Lung microvascular endothelial cell (primary cell): Measurements from ENCODE around the gene SCG5. TPM values are rescaled to one million over a fixed set of nuclear protein-coding genes. Genes with fewer than 3 reads are reported as not detected.

Source experiments
- DNase-seq, 2 donors: peaks; one replicate each; pipeline versions ENCODE4 v3.0.0 to v3.0.0-alpha.2; 2010; ENCODE audit warnings: low read depth in 2 of 2
- total RNA-seq: library from RNA; depleted of rRNA; stranded (reverse); fragments of >200 nt; gene quantifications from 2 replicates; pipeline ENCODE4 v1.2.1, GENCODE V29; 2014

SCG5 gene
- total RNA-seq, 1 donor from 2014 or later: 0.20 TPM

DNA sequence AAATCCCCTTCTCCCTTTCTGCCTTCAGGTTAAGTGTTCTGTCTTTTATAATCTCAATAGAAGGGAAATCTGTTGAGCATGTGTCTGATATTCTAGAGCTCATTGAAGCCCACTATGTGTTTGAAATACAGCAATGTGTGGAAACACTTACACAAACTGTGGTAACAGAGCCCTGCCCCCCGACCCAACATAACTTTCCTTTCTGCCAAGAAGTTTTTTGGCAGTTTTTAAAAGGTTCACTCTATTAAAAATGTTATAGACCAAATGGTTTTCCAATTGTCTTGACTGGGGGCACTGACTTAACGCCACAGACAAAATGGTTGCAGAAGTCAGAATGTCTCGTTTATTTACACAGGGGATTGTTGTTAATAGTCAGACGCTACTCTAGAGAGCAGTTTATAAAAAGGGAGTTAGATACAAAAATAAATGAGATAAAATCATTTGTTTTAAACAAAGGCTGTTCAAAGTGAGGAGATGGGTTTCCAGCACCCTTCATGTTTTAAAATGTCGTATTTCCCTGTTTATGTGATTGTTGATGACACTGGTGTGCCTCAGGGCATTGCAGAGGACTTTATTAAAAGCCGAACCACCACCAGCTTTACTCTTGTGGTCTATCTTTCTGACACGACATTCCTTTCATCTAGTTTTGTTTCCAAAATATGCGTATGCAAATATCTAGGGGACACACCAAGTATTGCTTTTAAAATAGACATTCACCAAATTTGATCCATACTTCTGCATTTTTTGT, 49.6 kb downstream of the SCG5 start:
- DNase-seq: no peak

DNA sequence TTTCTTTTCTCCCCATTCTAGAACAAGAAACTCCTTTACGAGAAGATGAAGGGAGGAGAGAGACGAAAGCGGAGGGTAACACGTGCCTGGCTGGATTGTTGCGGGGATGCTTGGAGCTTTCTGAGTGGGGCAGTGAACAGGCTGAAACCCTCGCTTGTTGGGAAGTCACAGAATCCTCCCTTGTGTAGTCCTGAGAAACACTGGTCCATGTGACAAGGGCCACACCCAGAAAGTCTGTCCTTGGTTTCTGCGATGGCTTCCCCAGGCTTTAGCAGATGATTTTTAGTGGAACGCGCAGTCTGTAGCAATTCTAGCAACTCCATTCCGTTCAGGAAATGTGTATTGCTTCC, 50.2 kb downstream of the SCG5 start:
- no peak for DNase-seq

DNA sequence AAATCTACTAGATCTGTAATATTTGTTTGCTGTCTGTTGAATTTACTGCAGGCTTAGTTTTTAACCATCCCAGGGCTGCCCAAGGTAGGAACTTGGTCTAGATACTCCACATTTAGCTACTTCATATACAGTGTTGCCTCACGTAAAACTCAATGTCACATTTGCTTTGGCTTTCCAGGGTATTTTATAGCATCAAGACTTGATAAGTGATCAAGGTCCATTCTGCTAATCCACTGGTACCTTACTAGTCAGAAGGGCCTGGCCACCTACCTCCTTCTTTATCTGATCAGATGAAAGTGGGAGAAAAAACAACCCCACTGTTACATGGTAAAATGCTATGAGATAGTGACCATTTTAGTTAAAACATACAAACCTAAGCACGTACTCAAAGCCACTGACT, 50.8 kb downstream of the SCG5 start:
- DNase-seq: no peak

DNA sequence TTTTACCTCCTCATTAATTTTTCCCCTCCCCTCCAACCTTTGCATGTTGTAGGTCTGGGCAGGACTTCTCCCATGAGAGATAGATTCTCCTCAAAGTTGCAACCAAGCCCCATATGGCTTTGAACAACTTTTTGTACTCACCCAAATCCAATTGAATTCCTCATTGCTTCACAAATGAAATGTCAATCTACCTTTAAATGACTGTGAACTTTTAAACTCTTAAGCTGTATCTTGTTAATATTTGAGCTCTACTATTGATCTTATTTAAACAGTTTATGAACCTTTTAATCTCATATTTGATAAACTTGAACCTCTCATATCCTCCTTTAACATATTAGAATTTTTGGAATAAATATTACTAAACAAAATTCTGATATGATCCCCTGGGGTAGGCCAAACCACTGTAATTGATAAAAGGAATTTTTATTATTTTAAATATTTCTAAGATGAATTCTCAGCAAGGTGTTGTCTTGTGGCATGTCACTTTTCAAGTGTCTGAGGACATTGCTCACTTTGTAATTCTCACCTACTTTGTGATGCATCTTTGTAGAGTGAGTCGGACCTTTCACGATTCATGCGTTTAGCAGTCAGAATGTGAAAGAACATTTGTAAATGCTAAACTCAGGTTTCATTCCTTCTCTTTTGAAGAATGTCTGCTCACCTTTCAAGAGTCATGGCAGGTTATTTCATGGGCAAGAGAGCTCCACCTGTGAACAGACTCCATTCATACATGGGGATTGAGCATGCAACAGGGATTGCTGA, 52.9 kb downstream of the SCG5 start:
- no peak for DNase-seq

DNA sequence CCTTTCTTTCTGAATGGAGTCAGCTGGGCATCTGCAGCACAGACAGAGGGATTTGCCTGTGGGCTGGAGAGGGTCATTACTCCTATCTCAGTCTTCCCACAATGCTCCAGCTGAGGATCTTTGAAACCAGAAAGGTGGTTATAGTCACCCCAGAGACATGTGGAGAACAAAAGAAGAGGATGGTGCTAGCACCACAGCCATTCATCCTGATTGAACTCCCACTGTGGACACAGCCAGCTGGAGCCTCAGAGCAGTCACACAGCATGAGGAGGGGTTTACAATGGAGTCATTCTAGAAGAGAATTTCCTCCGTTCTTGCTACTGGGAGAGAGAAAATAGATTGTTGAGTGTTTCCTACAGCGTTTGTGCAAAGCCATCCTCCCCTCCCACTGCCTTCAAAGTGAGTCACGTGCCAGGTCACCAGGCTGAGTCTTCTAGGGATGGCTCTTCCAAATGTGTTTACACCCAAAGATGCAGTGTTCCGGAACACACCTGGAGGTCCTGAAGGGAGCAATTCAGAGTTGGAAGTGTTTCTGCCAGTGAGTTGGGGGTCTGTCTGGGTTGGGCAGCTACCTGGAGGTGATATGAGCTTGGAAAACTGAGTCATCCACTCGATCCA, 57.4 kb downstream of the SCG5 start:
- no peak for DNase-seq

DNA sequence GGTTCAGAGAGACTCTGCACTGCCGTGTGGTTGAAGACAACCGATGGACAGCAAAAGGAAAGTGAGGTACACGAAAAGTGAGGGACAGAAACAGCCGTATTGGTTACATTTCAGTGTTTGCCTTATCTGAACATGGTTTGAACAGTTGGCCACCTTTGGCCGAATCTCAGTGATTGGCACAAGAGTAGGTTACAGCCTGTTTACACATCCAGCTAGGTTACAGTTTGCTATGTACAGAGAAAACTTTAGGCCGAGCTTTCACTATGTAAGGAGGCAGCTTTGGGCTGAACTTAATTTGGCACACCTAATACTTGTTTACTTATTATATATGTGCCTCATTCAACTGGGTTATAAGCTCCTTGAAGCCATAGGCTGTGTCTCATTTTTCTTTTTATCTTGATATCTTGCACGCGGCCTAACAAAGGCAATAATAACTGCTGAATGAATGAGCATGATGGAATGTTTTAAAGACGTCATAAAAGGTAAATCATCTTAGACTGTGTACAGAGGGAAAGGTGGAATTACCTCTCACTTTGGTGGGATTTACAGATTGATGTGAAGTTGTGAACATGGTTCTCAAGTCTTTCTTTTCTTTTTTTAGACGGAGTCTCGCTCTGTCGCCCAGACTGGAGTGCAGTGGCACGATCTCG, 59.1 kb downstream of the SCG5 start:
- DNase-seq: no peak

DNA sequence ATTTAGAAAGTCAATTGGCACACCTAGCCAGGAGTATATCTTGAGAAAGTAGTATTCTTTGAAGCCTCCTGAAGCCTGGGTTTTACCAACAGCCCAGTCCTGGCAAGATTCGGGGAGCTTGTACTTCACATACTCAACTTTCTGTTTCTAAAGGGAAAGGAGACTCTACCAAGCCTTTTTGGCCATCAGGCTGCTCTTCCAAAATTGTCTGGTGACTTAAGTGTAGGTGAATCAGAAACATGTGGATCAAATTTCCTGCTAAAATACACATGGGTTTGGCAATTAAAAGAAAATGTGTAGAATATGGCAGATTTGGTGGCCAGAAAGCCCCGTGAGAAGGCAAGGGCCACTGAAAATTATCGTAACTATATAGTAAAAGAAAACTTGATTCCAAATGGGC, 60.4 kb downstream of the SCG5 start:
- no peak for DNase-seq

DNA sequence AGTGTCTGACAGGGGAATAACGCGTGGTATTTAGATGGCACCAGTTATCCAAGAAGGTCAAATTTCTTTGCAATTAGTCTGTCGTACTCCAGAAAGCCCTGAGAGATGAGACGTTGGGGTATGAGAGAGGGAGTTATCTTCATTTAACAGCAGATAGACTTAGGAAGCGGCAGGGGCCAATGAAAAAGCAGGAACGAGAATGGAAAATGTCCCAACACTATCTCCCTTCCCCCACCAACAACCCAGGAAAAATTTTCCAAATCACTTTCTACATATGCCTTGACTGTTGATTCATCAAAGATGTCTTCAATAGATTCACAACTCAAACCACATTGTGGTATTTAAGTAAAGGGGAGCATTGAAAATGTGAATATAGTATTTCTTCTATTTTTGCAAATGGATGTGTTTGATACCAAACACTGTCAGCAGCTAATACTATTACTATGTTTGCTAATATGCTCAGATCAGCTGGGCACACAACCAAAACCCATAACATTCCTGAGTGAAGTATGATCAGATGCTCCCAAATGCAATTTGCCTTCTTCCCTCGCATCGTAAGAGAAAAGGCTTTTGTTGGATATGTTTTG, 63.0 kb downstream of the SCG5 start:
- no peak for DNase-seq

DNA sequence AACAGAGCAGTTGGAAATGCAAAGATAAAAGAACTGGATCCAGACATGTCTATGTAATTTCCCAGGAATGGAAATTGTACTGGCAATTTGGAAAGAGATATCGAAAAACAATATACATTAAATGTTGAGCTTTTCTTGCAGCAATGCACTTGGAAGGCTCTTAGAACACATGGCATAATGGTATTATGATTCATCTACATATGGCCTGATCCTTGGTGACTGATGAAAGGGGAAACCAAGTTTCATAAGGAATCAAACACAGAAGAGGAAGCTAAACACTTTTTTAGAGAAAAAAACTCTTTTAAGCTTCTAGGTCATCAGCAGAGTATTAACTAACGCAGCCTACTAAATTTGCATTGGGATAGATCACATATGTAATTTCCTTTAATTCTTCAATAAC, 63.9 kb downstream of the SCG5 start:
- DNase-seq: no peak

DNA sequence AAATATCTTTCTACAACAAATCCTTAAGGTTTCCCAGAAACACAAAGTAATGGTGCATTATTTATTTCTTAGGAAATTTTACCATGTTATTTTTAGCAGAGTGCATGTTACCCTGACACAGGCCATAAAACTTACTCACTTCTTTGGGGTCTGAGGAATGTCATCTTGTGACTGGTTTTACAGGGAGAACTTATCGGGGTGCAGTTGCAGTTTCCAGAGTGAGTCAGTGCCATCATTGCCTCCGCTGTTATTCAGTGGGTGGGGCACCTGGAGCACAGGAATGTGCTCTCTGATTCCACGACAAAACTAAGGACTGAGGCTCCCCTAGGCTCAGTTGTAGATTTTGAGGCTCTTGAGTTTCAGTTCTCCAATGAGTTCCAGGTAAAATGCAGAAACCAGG, 65.2 kb downstream of the SCG5 start:
- DNase-seq: no peak

DNA sequence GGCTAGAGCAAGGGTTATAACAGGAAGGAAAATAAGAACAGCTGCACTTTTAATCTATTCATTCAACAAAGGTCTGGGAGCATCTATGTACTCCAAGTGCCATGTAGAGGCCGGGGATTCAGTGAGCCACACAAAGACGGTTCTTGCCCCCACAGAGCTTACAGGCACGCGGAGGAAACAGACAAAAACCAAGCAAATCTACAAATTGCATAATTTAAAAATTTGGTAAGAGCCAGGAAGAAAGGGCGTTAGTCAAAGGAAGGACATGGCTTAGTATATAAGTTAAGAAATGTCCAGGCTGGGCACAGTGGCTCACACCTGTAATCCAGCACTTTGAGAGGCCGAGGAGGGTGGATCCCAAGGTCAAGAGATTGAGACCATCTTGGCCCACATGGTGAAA, 65.9 kb downstream of the SCG5 start:
- DNase-seq: no peak

DNA sequence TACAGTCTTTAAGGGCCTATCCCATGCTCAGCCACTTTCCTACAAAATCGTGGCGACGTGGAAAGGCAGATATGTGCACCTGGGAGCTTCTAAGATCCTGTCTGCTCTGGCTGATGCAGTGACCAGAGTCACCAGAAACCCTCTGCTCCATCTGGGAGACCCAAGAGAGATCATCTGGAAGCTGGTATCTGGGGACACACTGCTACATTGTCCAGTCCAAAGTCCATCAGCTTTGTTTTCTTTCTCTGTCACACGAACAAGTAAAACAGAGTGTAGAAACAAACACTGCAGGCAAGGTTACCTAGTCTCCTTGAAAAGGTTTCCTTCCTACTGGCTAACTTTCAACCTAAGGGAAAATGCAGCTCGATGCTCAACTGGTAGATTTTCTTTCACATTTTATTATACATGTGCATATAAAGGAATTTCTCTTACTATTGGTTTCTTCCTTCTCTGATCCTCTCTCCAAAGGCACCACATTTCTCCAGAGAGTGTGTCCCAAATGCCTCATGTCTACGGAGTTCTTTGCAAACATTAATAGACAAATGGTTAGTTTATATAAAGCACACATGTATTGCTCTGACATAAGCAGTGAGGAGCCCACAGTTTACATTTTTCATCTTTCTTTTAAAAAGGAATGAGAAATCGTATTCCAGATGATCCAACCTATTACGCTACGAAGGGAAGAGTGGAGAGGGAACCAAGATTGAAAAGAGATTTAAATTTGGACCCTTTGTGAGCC, 68.0 kb downstream of the SCG5 start:
- no peak for DNase-seq

DNA sequence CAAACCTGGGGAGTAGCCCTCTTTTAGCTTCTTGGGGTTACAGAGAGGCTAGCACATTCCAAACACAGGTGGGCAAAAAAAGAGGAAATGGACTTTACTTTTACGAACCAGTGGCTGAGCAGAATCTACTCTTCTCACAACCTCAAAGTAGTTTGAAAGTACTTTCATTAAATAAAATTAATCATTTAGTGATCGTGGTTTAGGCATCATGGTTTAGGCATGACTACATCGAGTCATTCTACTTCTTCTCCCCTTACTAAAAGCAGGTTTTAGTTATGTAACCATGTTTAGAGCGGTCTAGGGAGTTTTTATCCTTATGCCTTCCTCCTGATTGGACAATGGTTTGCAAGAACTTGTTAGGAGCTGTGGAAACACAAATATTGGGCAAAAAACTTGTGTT, 73.8 kb downstream of the SCG5 start:
- no peak for DNase-seq

DNA sequence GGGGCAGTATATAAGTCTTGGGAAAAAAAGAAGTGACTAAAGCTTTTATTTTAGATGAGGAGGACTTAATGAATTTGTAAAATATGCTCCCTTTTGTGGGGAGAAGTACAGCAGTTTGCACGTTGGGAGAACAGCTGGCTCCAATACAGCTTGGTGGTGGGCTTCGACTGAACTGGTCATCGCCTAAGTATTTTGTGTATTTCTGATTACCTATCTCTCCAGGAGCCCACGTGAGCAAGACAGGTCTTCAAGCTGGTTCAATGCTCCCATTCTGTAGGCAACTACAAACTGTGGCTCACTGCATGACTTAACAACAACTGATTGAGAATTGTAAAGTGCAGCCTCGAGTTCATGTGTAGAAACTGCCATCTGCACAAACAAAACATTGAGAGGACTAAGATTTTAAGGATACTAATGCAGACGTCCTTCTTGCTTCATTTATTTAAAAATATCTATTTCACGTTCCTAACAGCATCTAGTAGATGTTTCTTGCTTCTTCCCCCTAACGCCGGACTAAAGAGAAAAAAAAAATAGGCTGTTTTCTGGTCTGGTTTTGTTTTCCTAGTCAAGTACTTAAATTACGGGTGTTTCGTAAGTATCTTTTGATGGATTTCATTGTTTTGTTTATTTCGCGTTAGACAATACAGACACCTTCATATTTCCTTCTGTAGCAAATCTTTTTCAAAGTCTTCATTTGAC, 74.9 kb downstream of the SCG5 start:
- DNase-seq: no peak

DNA sequence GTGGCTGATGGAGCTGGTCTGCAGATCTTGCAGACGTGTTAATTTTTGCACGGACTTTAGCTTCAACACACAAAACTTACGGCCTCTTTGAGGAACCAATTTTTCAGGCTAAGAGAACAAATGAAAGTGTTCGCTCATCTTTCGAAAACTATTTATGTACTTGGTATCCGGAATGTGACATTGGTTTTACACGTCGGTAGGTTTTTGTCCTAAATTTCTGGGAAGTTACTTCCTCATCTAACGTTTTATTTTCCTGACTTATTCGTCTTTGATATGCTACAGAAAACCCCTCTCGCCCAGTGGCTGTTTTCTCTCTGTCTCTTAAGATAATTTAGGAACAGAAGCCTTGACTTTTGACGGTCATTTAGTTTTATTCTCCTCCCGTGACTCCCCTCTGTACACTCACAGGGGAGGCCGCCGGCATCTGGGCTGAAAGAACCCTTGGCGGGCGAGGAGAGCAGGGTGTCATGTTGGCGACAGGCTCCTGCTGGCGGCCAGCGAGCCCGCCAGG, 75.5 kb downstream of the SCG5 start:
- peak in 1 of 2 donors; percentile 16 for DNase-seq

DNA sequence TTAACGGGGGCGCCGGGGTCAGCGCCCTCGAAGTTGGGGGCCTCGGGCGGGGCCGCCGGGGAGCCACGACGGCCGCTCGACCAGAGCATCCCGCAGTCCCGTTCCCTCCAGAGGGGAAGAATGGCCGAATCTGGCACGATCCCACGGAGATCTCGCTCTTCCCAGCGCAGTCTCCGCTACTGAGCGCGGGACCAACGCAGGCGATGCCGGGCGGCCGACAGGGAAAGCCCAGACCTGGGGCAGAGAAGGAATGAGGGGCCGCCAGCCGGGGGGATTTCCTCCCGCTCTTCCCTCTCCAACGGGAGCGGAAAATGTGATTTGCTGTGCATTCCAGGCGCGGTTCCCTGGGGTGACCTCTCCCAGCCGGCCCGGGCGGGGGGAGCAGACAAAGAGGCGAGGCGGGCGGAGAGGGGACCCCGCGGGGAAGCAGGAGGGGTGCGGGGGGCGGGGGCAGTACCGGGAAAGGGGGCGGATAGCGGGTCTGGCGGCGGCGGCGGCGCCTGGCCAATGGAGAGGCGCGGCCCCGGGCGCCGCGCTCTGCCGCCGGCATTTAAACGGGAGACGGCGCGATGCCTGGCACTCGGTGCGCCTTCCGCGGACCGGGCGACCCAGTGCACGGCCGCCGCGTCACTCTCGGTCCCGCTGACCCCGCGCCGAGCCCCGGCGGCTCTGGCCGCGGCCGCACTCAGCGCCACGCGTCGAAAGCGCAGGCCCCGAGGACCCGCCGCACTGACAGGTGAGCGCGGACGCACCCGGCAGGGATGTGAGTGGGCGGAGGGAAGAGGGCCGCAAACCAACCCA, 76.1 kb downstream of the SCG5 start, which contains the start of gene GREM1:
Gene GREM1 (plus strand): TSS at position 579 of the 801 bp plus-strand sequence. CDS start 12,687 bp downstream, outside the sequence.
- DNase-seq: peak; percentile 18 to 42

DNA sequence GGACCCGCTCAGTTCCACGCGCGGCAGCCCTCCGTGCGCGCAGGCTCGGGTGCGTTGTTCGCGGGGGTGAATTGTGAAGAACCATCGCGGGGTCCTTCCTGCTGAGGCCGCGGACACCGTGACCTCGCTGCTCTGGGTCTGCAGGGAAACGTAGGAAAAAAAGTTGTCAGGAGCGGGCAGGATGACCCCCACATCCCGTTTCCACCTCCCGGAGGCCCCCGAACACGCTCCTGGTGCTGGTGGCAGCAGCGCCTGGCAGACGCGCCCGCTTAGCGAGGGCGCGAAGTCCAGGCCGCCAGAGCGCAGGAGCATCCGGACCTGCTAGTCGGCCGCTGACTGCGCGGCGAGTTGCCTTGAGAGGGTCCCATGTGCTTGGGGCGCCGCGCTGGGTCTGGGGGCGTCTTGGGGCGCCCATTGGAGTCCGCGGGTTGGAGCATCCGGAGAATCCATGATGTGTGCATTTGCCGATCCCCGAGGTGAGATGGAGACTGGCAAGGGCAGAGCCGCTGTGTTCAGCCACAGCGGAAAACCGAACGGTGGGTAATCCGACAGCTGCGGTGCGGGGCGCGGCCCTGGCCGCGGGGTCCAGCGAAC, 76.8 kb downstream of the SCG5 start:
- peak; percentile 40 to 54 for DNase-seq

DNA sequence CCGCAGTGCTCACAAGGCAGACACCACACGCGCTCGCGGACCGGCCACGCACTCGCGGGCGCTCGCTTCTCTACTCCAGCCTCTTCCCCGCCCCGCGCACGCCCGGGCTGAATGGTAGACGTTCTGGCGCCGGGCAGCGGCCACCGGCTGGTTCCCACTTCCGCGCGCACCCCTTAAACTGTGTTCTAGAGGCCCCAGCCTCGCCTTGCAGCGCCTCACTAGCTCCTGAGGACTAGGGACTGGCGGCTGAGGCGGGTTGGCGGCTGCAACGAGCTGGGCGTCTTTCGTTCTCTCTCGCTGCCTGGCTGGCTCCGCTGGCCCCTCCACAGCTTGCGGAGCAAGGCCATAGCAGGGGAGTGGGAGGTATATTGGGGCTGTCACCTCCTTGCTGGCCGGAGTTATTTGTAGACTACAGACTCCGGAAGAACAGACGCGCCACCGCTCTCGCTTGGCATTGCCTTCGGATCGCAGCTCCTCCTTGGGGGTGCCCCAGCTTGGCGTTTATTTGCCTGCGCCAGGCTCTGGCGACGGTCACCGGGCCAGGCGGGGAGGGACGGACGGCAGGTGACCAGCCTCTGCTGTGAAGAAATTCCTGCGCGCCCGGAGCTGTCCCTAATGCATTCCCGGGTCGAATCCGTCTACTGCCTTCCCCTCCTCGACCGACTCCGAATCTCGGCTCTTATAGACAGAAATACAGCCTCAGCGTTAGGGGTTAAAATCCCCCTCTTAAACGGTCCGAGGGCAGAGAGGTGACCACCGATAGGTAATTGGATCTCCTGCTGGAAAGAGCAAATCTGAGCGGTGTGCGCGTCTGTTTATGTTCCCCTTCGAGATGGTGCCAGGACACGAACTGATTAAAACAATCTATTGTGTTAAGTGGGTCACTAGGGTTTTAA, 77.6 kb downstream of the SCG5 start:
- DNase-seq: peak; percentile 7 to 43
